ENCODE results near the gene TGFBR2. TPM values are rescaled to one million over a fixed set of nuclear protein-coding genes. Genes with fewer than 3 reads are reported as not detected.

The TGFBR2 gene
- total RNA-seq, 1 experiment from 2014 or later = 6.8 TPM

- no peak for DNase-seq (ENCODE audit: low read depth)
These were observed 86.2 kb downstream of the TGFBR2 start for GRCh38 chr3:30692498-30693130.

GRCh38 chr3:30693470-30694120 lies 87.2 kb downstream of the TGFBR2 start:
- peak; percentile 60 for DNase-seq (ENCODE audit: low read depth)

DNA sequence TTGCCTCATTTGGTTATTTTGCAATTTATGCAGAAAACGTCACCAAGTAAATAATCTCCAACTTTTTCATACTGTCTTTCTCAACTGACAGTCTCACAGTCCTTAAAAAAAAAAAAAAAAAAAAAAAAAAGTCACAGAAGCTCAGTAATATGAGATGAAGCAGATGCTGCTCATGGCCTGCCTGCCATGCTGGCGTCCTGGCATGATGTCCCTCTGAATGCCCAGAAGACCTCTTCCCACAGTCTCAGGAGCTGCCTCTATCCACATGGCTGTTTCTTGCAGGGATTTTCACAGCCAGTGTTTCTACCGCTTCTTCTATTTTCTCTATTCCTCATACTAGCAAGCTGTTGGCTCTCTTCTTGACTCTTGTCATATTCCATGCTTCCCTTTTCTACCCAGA lies 87.7 kb downstream of the TGFBR2 start:
- no peak for DNase-seq (ENCODE audit: low read depth)

DNA sequence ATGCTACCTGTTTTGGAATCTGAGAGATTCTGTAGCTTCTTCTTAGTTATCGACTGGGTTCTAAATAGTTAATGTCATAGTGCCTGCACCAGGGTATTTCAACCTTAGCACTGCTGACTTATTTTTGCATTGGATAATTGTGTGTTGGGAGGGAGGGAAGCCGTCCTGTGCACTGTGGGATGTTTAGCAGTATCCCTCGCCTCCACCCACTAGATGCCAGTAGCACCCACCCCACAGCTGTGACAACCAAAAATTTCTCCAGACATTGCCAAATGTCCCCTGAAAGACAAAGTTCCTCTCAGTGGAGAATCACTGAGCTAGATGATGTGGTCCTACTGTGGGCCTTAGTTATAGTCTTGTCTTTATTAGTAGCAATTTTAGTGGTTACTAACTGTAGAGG lies 88.3 kb downstream of the TGFBR2 start:
- no peak for DNase-seq (ENCODE audit: low read depth)

GRCh38 chr3:30695302-30696061 lies 89.1 kb downstream of the TGFBR2 start:
- DNase-seq (ENCODE audit: low read depth) = no peak

- no peak for DNase-seq (ENCODE audit: low read depth)
These were observed 90.0 kb downstream of the TGFBR2 start for GRCh38 chr3:30696403-30696819.

- no peak for DNase-seq (ENCODE audit: low read depth)
These were observed 90.5 kb downstream of the TGFBR2 start for GRCh38 chr3:30696896-30697295.

DNA sequence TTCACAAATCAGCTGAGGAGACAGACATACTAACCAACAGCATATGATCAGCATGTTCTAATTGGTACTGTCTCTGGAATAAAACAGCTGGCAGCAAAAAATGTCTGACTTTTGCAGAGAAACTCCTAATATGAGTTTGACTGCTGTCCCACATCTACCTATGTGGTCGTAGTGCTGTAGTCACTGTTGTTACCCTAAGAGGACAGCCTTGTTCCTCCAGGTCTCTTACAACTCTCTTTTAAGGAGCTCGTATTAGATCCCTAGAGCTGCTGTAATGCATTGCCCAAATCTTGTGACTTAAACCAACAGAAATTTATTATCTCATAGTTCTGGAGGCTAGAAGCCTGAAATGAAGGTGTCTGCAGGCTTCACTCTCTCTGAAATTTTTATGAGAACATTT lies 92.1 kb downstream of the TGFBR2 start:
- DNase-seq (ENCODE audit: low read depth) = no peak

DNA sequence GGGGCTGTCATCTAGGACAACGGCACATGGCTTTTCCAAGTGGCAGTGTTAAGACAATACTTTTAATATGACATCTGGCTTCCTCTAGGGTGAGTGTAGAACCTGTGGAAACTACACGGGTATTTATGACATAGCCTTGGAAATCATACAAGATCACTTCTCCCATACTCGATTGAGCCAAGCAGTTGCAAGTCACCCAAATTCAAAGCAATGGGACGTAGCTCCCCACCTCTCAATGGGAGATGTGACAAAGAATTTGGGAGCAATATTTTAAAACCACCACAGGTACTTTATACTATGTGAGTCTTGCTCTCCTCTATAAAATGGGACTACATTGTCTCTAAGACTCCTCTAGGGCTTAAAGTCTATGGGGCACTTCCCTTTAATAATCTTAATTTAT lies 93.5 kb downstream of the TGFBR2 start:
- no peak for DNase-seq (ENCODE audit: low read depth)

DNA sequence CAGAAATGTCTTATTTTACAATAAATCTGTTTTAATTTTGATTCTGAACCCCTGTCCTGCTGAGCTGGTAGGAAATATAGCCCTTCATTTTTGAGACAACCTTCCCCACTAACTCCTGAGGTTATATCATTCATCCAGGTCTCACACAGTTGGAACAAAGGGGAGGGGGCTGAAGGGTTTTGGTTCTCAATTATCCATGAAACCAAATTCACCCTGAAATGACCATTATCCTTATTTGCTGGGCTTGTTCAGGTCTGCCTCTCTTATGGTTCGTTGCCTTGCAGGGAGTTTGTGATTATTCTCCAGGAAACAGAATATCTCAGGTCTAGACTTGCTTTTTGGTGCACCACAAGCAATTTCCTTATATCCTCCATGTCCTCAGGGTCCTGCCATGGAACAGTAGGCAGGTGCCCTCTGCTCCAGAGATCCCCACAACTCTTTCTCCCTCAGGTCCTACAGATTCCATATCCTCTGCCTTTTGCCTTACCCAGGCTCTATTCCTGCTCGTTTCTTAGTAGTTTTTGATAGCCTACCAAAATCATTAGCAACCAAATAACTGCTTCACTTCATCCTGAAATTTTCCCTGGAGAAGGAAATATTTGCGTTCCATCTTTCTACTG lies 94.4 kb downstream of the TGFBR2 start:
- no peak for DNase-seq (ENCODE audit: low read depth)

DNA sequence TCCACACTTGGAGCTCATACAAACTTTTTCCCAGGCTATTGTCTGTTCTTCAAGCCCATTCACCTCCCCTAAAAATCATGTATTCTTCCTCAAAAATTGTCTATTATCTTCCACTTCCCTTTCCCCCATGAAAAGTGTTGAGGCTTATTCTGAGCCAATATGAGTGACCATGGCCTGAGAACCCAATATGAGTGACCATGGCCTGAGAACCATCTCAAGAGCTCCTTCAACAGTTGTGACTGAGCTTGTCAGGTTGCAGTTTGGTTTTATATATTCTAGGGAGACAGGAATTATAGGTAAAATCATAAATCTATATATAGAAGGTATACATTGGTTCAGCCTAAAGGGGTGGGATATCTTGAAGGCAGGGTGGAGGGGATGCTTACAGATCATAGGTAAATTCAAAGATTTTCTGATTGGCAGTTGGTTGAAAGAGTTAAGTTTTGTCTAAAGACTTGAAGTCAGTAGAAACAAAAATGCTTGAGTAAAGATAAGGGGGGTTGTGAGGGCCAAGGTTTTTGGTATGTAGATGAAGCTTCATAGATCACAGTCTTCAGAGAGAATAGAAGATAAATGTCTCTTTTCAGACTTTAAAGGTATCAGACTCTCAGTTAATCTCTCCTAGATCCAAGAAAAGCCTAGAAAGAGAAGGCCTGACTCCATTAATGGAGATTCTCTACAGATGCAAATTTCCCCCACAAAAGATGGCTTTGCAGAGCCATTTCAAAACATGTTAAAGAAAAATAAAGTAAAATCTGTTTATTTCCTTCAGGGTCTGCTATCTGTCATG lies 95.8 kb downstream of the TGFBR2 start:
- no peak for DNase-seq (ENCODE audit: low read depth)

GRCh38 chr3:30702828-30703397 lies 96.5 kb downstream of the TGFBR2 start:
- DNase-seq (ENCODE audit: low read depth) = no peak

- no peak for DNase-seq (ENCODE audit: low read depth)
These were observed 98.8 kb downstream of the TGFBR2 start for GRCh38 chr3:30704931-30705890.

DNA sequence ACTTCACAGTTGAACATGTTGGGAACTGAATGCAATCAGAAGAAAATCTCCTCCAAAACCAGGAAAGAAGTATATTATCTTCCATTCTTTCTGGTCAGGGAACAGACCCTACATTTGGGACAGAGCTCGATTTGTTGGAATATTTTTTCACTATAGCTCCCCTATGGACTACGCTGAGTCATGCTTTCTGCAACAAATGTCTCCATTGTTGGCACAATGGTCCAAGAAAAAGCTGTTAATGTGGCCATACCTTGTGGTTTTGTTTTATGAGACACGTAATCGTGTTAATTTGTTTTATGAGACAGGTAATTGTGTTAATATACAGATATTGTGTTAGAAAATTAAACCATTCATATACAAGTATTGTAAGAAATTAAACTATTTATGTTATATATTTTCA lies 101.4 kb downstream of the TGFBR2 start:
- no peak for DNase-seq (ENCODE audit: low read depth)

DNA sequence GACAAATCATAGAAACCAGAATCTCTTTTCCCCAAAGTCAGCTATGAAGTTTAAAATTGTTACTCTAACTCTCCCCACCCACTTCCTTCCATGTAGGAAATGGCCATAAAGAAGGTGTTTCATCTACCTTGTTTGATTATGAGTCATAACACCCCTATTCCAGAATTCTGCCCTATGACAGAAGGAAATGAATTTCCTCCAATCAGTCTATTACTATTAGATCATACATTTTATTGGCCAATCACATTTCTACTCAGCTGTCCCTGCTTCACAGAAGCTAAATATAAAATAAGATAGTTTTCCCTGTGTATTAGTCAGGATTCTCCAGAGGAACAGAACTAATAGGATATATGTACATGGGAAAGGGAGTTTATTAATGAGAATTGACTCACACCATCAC lies 102.1 kb downstream of the TGFBR2 start:
- no peak for DNase-seq (ENCODE audit: low read depth)

DNA sequence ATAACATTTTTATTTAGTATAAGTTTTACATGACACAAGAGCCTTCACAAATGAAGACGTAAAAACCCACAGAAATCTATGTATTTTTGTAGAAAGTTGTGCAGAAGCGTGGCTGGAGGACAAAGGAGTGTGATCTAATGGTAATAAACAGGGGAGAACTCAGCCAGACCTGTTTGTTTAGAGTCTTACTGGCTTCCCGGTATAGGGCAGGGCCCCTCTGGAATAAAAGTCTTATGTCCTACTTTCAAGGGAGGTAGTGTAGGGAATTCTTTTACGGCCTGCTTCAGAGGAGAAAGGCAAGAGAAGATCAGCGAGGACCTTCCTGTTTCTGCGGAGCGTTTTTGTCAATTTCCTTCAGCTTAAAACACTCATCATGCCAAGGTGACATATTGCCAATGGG lies 103.6 kb downstream of the TGFBR2 start:
- DNase-seq (ENCODE audit: low read depth) = no peak

- no peak for DNase-seq (ENCODE audit: low read depth)
These were observed 104.8 kb downstream of the TGFBR2 start for GRCh38 chr3:30711151-30711550.

GRCh38 chr3:30711867-30712266 lies 105.5 kb downstream of the TGFBR2 start:
- DNase-seq (ENCODE audit: low read depth) = no peak

- DNase-seq (ENCODE audit: low read depth) = no peak
These were observed 106.6 kb downstream of the TGFBR2 start for GRCh38 chr3:30712991-30713390.

GRCh38 chr3:30713885-30714503 lies 107.6 kb downstream of the TGFBR2 start:
- DNase-seq (ENCODE audit: low read depth) = no peak
